Bronchial epithelial cell (primary cell): ENCODE data around the gene KLHL3. TPM values are rescaled to one million over a fixed set of nuclear protein-coding genes. Genes with fewer than 3 reads are reported as not detected.
A peak's percentile ranks its signal among the peaks of the same experiment; 100 is the strongest.

ENCODE experiments used
- DNase-seq: peaks from one replicate; pipeline ENCODE4 v3.0.0-alpha.2; 2010; ENCODE audit warnings: low read depth
- FAIRE-seq: peaks from 2 replicates; lab custom pipeline; 2011; peaks lifted over from hg19 to GRCh38; lab: Jason Lieb, UNC
- H3K27me3 ChIP-seq: 2 replicates; pipeline ENCODE4 v1.5.1; 2011; ENCODE audit warnings: low read length; ENCODE audit not compliant: control insufficient read depth, insufficient read depth
- H3K36me3 ChIP-seq: 2 replicates; pipeline ENCODE4 v1.5.1; 2011; ENCODE audit warnings: low read length; ENCODE audit not compliant: control insufficient read depth, insufficient read depth
- H3K4me3 ChIP-seq: 2 replicates; pipeline ENCODE4 v1.5.1; 2011; ENCODE audit warnings: mild to moderate bottlenecking, low read depth, low read length, control low read depth
- CTCF ChIP-seq: IDR thresholded peaks from 2 replicates; pipeline ENCODE4 v1.5.1; 2011; ENCODE audit warnings: mild to moderate bottlenecking, moderate library complexity, low read length, control low read depth, inconsistent platforms; ENCODE audit not compliant: insufficient read depth, severe bottlenecking
- total RNA-seq: library from RNA; depleted of rRNA; stranded (reverse); fragments of >200 nt; gene quantifications from 2 replicates; pipeline ENCODE4 v1.2.1, GENCODE V29; 2014

KLHL3 gene
- total RNA-seq, 1 donor from 2014 or later, result 0.53 TPM

- DNase-seq (no peak), FAIRE-seq (no peak)
- H3K4me3 ChIP-seq, result no peak overlapping the region
- H3K36me3 ChIP-seq, result no peaks in the 10 kb centered on the region
- H3K27me3 ChIP-seq, result no peaks in the 10 kb centered on the region
- TF ChIP-seq CTCF, result no peak
These were observed 100.4 kb downstream of the KLHL3 start for GRCh38 chr5:137635521-137635921.

GRCh38 chr5:137633896-137634295 lies 102.0 kb downstream of the KLHL3 start:
- no peaks in the 10 kb centered on the region for H3K27me3 ChIP-seq
- FAIRE-seq, result no peak
- no peak for TF ChIP-seq CTCF
- no peaks in the 10 kb centered on the region for H3K36me3 ChIP-seq
- no peak for DNase-seq
- H3K4me3 ChIP-seq, result no peak overlapping the region

DNA sequence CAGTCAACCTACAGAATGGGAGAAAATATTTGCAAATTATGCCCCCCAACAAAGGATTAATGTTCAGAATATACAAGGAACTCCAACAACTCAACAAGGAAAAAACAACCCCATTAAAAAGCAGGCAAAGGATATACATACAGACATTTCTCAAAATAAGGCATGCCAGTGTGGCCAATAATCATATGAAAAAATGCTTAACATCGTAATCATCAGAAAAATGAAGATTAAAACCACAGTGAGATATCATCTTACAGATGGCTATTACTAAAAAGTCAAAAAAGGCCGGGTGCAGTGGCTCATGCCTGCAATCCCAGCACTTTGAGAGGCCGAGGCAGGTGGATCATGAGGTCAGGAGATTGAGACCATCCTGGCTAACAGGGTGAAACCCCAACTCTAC lies 103.2 kb downstream of the KLHL3 start:
- Histone ChIP-seq H3K27me3 (no peaks in the 10 kb centered on the region), H3K4me3 (no peak overlapping the region), H3K36me3 (no peaks in the 10 kb centered on the region)
- no peak for DNase-seq
- FAIRE-seq, result no peak
- no peak for TF ChIP-seq CTCF

DNA sequence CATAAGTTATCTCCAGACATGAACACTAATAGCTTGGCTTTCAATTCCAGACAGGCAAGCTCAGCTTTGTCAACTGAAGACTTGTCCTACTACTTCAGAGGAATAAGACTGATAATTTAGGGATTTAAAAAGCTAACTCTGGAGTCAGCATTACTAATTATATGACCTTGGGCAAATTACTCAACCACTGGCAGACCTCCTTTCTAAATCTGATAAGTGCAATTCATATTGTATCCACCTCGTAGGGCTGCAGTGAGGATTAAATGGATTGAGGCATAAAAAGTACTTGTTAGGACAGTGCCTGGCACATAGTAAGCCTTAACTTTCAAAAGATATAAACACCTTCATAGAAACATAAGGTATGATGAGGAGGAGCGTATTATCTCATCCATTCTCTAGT lies 104.4 kb downstream of the KLHL3 start:
- Histone ChIP-seq H3K36me3 (no peaks in the 10 kb centered on the region), H3K27me3 (no peaks in the 10 kb centered on the region), H3K4me3 (no peak overlapping the region)
- no peak for TF ChIP-seq CTCF
- FAIRE-seq (no peak), DNase-seq (peak; percentile 43)

DNA sequence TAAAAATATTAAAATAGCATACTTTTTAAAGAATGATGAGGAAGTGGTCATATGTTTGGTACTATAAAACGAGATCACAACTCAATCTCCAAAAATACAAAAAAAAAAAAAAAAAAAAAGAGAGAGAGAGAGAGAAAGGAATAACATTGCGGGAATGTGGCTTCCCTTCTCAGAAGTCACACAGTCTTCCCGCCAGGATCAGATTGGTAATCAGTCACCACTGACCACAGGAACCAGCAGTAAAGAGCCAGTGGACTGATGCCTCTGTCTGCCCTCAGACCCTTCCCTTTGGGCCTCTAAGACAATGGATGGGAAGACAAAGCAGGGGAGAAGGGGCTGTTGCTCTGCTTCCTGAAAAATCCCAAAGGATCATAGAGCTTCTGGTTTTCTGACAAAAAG lies 104.9 kb downstream of the KLHL3 start:
- Histone ChIP-seq H3K36me3 (no peaks in the 10 kb centered on the region), H3K27me3 (no peaks in the 10 kb centered on the region), H3K4me3 (no peak overlapping the region)
- DNase-seq (no peak), FAIRE-seq (no peak)
- TF ChIP-seq CTCF, result no peak

GRCh38 chr5:137630216-137630971 lies 105.5 kb downstream of the KLHL3 start:
- no peak for DNase-seq
- no peak for TF ChIP-seq CTCF

More at GRCh38 chr5:137630216-137630971, 105.5 kb downstream of the KLHL3 start:
- H3K36me3 ChIP-seq, result no peaks in the 10 kb centered on the region
- FAIRE-seq, result no peak
- no peaks in the 10 kb centered on the region for H3K27me3 ChIP-seq
- H3K4me3 ChIP-seq, result no peak overlapping the region
